Stimulated activated CD8-positive, alpha-beta memory T cell treated with anti-CD3 and anti-CD28 coated beads, Interleukin-15, amount 100 ng/mL, for 4 hours (primary cell): Measurements from ENCODE around the gene MICAL3.

Experiments
- DNase-seq, 2 donors: peaks; one replicate each; pipeline ENCODE4 v3.0.0-alpha.2; 2020; ENCODE audit warnings: low read depth in 2 of 2

The MICAL3 gene

DNA sequence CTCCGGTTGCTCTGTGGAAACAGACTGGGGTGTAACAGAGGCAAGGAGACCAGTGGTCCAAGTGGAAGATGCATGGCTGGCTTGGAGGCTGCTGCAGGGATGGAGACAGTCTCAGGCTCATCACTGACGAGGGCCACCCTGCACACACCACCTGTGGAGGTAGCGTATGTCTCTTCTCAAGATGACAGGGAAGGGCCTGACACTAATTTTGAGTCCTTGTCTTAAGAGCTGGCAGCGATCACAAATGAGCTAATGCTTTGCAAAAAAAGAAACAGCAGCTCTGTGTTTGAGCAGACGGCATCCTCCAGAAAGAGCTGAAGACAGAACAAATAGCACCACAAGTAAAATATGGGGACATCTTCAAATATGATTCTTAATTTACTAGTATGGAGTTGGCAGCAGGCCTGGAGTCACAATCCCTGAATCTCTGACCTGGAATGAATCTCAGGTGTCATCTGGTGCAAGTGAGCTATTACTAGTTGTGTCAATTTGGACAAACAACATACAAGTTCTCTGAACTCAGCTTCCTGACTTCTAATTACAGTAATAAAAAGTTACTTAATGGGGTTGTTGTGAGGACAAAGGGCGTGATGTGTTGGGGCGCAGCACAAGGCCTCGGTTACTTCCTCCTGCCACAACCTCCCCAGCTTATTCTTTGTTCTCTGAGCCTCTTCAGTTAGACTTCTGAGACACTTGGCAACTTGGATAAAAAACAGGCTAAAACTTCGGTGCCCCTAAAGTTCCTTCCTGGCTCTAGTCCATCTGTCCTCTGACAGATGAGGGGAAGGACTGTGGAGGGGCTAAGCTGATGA, 154.9 kb downstream of the MICAL3 start:
- no peak for DNase-seq

DNA sequence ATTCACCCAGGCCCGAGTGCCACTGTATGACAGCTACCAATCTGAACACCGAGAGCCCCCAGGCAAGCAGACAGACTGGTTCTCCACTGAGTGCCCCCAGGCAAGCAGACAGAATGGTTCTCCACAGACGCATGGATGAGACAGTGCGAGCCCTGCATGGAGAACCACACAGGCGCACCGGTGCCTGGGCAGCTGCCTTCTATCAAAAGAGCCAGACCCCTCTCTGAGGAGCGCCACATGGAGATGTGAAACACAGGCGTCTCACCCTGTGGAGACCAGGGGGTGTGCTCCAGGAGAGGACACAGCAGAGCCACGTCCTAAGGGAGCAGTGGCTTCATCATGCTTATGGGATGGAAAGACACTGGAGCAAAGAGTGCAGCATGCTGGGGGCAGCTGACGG, 155.6 kb downstream of the MICAL3 start:
- DNase-seq: no peak

DNA sequence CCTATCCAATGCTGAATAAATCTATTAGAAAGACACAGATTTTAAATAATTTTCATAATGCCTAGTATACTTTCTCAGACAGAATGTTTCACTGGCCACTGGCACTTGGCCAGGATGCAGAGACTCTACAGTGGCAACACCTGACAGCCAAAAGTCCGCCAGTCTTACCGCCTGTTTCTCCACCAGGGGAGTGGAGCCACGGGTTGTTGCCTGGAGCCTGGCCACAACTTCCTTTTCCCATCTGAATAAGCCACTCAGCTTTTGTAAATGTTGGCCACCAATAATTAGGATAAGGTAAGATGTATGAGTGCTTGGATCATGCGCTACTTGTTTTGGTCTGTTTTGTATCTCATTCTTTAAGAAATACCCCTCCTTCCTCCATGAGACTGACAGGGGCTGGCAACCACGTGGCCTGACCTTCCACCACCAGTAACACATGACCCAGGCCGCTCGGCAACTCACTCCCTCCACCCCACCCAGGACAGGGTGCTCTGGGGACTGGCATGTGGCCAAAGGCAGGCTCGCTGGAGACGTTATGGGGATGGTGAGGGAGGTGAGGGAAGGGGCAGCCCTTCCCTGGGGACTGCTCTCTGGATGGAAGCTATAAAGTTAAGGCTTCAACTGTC, 157.1 kb downstream of the MICAL3 start:
- no peak for DNase-seq

DNA sequence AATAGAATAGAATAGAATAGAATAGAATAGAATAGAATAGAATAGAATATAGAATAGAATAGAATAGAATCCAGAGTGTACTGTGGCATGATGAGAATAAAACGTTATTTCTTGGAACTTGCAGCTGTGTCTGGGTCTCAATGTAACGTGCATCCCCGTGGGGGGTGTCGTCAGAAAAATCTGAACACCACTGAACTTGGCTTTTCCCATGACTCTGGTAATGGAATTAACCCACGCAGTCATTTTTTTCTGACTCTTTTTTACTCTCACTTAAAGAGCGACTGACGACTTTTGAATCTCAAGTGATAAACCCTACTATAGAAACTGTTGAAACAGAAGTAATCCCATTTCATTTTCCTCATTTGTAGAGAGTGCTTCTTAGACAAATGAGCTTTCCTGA, 157.7 kb downstream of the MICAL3 start:
- DNase-seq: no peak

DNA sequence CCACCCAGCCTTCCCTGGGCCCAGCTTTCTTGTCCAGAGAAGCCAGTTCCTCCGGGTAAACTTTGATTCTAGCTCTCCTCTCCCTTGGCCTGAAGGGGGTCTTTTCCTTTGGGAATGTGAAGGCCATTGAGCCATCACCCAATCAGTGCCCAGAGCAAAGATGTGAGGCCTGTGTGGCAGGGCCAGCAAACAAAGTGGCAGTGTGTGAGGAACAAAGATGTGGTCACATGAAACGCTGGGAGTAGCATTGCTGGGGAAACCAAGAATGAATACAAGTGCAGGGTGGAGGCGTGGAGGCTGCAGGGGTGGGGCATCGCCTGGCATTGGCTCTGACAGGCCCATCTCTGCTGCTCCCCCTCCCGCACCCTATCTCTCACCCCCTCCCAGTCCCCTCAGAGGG, 158.2 kb downstream of the MICAL3 start:
- no peak for DNase-seq

DNA sequence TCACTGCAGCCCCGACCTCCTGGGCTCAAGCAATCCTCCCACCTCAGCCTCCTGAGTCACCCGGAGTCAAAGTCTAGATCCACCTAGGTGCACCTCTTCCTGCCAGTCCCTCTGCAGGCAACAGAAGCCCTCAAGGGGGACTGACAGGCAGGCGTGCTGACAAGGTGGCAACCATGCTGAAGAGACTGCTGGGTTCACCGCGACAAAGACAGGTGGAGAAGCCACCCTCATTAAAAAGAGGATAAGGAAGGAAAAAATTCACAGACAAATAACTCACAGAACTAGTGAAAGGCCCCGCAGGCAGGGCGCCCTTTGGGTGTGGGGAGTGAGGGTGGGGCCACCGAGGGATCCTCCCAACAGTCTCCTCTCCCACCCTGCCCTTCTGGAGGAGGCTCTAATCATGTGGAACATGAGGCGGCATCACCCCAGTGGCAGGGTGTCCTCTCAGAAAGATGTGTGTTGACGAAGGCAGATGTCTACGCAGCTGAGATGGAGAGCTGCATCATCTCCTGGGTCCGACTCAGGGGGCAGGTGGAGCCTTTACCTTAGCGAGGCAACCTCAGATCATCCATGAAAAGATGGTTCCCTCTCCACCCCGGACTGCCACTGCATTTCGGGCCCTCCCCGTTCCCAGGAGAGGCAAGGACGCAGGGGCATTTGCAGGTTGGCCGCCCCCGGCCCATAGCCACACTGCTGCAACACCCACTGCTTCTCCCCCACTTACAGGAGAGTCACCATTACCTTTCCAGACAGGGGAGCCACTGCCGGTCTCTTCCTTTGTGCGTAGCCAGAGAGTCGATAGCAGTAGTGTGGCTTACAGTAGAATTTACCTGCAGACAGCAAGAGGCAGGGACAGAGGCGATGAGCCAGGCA, 158.9 kb downstream of the MICAL3 start:
- no peak for DNase-seq

DNA sequence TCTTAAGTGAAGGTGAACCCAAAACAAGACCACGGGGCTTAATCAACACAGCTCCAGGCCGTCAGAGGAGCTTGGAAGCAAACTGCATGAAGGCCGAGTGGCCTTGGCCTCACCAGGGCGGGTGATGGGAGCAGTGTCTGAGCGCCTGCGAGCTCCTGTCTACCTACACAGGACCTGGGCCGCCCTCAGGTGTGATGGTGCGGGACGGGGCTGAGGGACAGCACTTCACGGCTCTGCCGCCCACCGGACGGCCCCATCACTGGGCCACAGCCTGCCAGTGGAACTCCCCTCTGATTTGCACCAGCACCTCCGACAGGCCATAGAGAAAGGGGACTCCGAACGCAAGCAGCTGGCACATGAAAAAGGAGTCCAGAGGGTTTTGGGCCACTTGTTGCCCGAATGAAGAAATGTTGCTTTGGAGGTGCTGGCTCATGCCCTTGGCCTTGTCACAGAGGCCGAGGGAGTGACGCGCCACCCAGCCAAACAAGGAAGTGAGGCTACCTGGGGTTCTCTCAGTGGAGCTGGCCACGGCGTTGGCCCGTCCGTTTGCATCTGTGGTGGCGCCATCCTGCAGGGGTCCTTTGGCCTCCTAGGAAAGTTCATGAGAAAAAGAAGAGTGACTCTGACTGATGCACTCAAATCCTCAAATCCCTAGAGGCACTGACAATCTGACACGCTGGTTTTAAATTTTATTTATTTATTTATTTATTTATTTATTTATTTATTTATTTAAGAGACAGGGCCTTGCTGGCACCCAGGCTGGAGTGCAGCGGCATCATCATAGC, 159.8 kb downstream of the MICAL3 start:
- DNase-seq: no peak

DNA sequence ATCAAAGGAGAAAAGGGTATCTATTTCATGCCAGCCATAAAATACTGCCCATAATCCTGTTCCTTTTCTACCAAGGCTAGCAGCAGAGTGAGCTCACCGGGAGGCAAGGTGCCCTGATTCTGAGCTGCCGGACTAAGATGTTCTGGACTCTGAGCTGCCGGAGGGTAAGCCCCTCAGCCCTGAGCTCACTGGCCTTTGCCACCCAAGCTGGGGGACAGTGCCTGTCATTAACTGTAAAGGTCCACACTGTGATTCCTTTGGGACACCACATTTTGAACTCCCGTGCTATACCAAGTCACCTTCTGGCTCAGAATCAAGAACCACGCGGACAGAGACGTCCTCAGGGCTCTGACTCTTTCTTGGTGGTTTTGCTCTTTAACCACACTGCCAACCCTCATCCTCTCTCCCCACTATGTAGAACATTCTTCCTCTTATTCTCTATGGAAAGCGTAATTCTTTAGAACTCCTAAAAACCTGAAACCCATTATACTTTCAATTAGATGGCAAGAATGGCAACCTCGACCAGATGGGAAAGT, 161.6 kb downstream of the MICAL3 start:
- no peak for DNase-seq

DNA sequence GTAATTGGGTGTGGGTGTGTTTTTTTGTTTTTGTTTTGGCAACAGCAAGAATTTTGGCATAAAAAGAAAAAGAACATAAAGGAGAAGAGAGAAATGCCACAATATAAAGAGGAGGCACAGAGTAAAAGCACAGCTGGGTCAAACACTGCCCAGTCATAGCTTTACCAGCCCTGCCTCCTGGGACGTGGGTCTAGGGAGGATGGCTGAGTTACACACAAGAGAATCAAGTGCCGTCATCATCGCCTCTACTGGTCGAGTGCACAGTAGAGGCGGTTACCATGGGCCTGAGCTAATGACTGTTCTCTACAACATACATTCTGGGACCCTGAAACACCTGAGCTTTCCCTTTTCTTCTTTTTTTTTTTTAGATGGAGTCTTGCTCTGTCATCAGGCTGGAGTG, 162.5 kb downstream of the MICAL3 start:
- DNase-seq: no peak

DNA sequence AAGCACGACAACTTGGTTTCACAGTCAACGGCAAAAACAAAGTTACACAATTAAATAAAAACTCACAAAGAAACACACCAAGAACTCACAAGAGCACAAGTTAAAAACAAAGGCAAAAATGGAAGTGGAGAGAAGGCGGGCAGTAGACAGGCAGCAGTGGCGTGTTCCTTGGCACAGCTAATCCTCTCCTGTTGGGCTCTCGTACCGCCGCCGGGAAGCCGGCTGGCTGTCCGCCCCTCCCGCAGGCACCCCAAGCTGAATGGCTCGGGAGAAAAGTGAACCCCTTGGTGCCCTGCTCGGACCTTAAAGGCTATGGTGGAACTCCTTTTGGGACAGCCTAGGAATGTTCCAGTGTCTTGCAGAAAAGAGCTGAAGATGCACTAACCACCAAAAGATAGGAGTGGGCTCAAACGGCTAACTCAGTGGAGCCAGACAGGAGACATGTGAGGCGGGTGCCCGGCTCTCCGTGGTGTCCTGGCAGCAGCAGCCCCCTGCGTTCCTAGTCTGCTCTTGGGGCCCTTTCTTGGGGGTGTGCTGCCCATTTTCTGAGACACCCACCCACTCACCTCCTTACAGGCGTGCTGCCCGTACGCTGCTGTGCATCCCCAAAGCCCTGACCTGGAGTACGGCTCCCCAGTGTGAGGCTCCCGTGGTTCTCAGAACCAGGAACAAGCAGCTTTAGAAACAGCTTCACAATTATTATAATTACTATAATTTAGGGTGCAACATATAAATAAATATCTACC, 164.0 kb downstream of the MICAL3 start:
- DNase-seq: no peak

DNA sequence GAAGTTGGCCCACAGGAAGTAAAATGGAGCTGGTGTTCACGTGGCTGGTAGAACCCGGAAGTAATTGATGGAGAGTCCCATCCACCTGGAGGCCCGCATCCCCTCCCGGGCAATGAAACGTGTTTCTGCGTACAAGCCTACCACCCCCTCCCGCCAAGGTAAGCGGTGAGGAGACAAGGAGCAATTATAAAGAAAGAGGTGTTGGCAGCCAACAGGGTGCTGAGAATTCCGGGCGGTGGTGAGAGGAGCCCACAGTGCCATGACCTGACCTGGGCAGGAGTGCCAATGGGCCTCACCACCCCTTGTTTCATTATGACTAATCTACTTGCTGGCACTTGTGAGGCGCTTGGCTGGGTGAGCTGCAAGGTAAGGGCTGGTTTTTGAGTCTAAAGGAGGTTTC, 166.3 kb downstream of the MICAL3 start:
- DNase-seq: no peak

DNA sequence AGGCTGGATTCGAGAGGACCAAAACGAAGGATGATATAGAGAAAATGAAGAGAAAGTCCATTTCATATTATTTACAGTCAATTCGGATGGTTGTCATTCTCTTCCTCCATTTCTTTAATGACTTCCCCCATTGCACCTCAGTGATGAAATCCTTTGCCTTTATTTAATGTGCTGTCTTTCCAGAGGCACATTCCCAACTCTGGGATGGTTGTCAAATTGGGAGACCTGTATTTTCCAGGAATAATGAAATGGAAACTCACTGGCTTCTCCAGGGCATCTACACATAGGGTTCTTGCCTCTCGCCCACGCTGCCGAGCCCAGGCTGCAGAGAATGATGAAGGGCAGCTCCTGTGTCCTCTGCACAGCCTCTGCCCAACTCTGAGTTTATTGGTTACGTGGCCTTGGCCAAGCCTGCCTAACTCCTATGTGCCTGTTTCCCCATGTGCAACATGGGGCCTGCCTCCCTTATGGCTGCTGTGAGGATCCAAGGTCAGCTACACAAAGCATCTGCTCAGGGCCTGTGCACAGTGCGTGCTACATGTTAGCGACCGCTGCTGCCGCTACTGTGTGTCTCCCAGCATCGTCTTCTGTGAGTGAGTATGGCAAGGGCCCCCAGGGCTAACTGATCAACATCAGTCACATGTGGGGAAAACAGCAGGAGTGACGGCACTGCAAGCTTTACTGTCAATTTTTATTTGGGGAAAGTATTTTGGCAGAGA, 168.6 kb downstream of the MICAL3 start:
- no peak for DNase-seq

DNA sequence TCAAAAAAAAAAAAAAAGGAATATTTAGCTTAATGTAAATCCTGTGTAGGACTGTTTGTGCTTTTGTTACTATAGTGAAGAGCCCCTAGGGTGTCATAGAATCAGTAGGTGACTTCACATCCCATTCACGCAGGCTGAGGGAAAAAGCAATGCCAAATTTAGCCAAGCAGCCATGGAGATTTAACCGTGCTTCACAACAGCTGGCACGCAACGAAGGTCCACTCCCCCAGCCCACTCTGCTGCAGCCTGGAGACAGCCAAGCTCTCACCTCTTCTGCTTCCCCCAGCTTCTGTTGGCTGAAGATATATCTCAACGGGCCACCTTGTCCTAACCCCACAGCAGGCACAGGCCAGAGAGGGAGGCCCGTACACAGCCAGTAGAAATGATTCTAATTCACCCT, 171.3 kb downstream of the MICAL3 start:
- DNase-seq: no peak

DNA sequence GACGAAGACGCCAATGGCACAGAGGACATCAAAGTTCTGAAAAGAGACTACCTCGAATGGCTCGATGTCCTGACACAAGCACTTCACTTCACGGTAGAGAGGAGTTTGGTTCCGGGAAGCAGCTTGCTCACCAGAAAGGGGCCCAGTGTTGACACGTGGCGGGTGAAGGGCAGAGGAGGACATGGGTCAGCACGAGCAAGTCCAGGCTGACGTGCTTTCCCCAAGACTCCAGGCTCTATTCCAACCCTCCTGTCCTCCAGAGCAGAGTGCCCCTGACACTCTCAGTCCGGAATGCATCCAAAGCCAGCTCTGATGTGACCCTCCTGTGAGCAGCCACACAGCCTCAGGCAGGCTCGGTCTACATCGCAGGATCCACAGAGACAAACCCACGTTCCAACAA, 172.6 kb downstream of the MICAL3 start:
- DNase-seq: no peak

DNA sequence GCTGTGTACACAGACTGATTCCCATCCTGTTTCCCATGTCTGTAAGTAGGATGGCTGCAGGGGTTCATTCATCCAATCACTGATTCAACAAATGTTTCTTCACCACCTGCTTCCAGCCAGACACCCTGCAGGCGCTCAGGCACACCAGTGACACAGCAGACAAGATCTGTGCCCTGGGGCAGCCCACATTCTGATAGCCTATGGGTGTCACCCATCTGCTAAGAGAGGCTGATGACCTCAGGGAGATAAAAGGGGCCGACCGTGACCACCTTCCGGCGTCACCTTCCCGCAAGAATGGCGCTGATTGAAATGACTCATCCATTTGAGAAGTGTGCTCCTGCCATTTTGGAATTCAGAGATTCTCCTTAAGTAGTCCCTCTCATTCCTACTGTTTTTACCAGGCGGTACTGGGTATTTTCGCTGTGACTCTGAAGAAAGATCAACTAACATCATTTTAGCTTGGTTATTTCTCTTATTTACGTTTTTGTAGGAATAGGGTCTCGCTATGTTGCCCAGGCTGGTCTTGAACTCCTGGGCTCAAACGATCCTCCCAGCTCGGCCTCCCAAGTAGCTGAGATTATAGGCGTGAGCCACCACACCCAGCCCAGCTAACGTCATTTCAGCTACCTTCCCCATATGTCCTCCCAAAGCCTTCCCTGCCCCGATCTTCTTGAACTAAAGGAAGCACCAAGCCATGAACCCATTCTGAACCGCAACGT, 176.8 kb downstream of the MICAL3 start:
- no peak for DNase-seq

DNA sequence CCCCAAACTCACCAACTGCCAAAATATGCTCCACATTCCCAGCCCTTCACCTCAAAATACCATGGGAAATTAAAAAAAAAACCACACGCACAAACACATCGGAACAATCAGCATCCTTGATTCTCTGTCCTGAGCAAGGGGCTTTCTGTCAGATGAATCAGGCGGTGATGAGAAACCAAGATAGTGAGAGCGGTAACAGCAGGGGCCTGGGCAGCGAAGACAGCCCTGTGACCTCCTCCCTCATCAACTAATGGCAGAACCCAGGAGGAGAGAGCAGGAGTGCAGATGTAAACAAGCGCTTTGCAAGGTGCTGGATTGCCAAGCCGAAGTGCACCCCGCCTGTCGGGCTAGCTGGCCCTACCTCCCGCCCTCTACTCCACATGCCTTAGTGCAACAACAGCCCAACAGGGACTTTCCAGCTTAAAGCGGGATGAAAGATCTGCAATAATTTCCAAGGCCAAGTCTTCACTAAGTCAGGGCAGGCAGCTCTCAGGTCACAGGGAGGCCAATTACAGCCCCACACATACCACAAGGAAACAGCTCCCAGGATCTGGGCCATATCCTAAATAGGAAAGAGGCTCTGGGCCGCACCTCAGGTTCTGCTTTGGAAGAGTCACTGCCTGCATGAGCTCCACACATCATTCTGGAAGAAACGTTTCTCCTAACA, 177.9 kb downstream of the MICAL3 start:
- DNase-seq: no peak

DNA sequence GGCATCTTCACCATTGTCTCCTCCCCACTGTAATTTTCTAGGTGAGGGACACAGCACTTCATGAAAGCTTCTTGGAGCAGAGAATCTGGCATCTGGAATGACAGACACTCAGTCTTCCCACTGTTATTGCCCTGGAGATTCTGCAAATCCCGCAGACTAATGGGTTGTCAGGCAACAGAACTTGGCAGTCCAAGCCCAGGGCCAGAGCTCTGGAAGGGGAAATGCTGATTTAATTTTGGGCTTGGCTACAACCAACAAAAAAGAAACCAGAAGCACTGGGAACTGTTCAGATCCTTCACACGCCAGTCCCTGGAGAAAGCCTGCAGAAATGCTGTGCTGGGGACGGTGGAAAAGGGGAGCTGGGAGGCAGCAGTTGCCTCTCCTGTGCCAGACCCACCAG, 178.6 kb downstream of the MICAL3 start:
- DNase-seq: no peak

DNA sequence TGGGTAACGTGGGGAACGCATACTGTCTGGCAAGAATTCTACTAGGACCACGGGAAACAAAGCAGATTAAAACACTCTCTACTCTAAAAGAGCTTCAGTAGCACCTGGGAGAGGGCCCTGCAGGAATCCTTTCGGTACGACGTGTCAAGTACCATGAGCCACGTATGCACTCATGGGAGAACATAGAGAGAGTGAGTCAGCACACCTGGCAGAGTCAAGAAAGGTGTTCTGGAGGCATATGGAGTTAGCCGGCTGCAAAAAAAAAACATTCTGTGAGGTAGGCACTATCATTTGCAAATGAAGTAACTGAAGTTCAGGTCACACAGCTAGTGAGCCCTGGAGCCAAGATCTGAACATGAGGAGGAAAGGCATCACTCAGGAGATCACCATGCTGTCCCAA, 179.0 kb downstream of the MICAL3 start:
- no peak for DNase-seq

DNA sequence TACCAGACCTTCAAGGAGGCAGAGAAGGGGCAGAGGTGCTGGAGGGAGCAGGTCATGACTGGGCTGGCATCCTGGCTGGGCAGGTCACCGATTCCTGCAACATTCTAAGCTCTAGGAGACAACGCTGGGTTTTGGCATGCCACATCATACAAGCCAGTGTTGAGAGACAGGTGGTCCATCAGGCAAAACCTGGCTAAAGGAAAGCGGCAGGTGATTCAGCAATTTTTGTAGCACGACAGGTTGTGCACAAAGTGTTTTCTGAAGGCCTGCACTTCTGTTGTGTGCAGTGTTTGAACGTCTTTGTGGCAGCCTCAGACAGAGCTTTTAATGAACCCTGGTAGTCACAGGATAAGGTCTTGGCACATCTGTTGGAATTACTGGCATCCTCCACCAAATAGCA, 180.2 kb downstream of the MICAL3 start:
- DNase-seq: no peak
